Measurements from ENCODE around the gene GALNT17.

Gene GALNT17

DNA sequence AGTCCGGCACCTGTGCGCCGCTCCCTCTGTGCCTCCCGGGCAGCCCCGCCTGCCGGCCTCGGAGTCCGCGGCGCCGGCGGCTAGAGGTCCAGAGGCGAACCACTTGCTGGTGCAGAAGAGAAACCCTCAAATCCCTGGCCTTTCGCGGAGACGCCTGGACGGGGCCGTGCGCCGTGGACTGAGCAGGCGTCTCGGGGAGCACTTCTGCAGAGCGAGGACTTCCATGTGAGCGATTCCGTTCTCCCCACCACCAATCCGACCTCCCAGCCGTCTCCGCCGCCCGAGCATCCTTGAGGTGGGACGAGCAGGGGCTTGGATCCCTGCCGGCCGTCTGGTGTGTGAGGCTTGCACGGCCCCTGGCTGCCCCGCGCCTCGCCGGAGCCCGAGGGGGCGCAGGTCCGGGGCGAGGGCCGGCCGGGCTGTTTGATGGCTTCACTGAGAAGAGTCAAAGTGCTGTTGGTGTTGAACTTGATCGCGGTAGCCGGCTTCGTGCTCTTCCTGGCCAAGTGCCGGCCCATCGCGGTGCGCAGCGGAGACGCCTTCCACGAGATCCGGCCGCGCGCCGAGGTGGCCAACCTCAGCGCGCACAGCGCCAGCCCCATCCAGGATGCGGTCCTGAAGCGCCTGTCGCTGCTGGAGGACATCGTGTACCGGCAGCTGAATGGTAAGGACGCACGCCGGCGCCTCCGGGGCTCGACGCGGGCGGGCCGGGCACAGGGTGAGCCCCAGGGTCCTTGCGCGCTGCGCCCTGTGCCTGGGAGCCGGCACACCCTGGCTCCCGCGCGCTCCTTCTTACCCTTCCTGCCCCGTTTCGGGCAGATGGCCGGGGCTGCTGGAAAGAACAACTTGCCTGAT, 660 bp downstream of the GALNT17 start:
- H3K36me3 ChIP-seq (replicated peaks; ENCODE audit: insufficient read depth, low read length) = no peaks in the 10 kb centered on the region
- no peak overlapping the region for H3K9ac ChIP-seq (ENCODE audit: low read length)
- H3K4me3 ChIP-seq (ENCODE audit: low read length) = no peak overlapping the region

GRCh38 chr7:71133232-71133622, 1.3 kb downstream of the GALNT17 start:
- H3K4me1 ChIP-seq (ENCODE audit: low read length) = no peaks in the 10 kb centered on the region
- no peaks in the 10 kb centered on the region for H3K27me3 ChIP-seq (replicated peaks; ENCODE audit: insufficient read depth, low read length)
- no peaks in the 10 kb centered on the region for H3K79me2 ChIP-seq (ENCODE audit: low read length)
- no peak overlapping the region for H3K4me3 ChIP-seq (ENCODE audit: low read length)
- no peak for DNase-seq
- no peak overlapping the region for H3K9ac ChIP-seq (ENCODE audit: low read length)
- no peaks in the 10 kb centered on the region for H3K9me2 ChIP-seq (replicated peaks; ENCODE audit: insufficient read depth, low read length)
- H3K36me3 ChIP-seq (replicated peaks; ENCODE audit: insufficient read depth, low read length) = no peaks in the 10 kb centered on the region
- no peaks in the 10 kb centered on the region for H4K20me1 ChIP-seq (ENCODE audit: insufficient read depth, low read length)
- no peak overlapping the region for H2AFZ ChIP-seq (ENCODE audit: low read length)
- H3K4me2 ChIP-seq (ENCODE audit: low read depth, low read length) = no peak overlapping the region
- TF ChIP-seq EZH2 (optimal IDR thresholded peaks at IDR 0.05; ENCODE audit: low read depth, low read length) = no peak
- no peak for TF ChIP-seq EZH2phosphoT487 (IDR thresholded peaks at IDR 0.05; ENCODE audit: low read length)
- TF ChIP-seq, protein P1, sequence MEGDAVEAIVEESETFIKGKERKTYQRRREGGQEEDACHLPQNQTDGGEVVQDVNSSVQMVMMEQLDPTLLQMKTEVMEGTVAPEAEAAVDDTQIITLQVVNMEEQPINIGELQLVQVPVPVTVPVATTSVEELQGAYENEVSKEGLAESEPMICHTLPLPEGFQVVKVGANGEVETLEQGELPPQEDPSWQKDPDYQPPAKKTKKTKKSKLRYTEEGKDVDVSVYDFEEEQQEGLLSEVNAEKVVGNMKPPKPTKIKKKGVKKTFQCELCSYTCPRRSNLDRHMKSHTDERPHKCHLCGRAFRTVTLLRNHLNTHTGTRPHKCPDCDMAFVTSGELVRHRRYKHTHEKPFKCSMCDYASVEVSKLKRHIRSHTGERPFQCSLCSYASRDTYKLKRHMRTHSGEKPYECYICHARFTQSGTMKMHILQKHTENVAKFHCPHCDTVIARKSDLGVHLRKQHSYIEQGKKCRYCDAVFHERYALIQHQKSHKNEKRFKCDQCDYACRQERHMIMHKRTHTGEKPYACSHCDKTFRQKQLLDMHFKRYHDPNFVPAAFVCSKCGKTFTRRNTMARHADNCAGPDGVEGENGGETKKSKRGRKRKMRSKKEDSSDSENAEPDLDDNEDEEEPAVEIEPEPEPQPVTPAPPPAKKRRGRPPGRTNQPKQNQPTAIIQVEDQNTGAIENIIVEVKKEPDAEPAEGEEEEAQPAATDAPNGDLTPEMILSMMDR (IDR thresholded peaks at IDR 0.05; ENCODE audit: low read length) = no peak
- no peaks in the 10 kb centered on the region for H3K9me3 ChIP-seq (replicated peaks; ENCODE audit: insufficient read depth, low read length)
- H3K27ac ChIP-seq (ENCODE audit: low read length) = no peak overlapping the region
- no peaks in the 10 kb centered on the region for H3F3A ChIP-seq (ENCODE audit: insufficient read depth, low read length)

More for the DNA sequence above, 660 bp downstream of the GALNT17 start:
- no peaks in the 10 kb centered on the region for H3K4me1 ChIP-seq (ENCODE audit: low read length)
- no peaks in the 10 kb centered on the region for H4K20me1 ChIP-seq (ENCODE audit: insufficient read depth, low read length)
- H3F3A ChIP-seq (ENCODE audit: insufficient read depth, low read length) = no peaks in the 10 kb centered on the region
- DNase-seq = no peak
- H3K27ac ChIP-seq (ENCODE audit: low read length) = no peak overlapping the region
- H3K27me3 ChIP-seq (replicated peaks; ENCODE audit: insufficient read depth, low read length) = no peaks in the 10 kb centered on the region
- H3K9me2 ChIP-seq (replicated peaks; ENCODE audit: insufficient read depth, low read length) = no peaks in the 10 kb centered on the region
- H3K4me2 ChIP-seq (ENCODE audit: low read depth, low read length) = no peak overlapping the region
- H3K79me2 ChIP-seq (ENCODE audit: low read length) = no peaks in the 10 kb centered on the region
- no peak overlapping the region for H2AFZ ChIP-seq (ENCODE audit: low read length)
- H3K9me3 ChIP-seq (replicated peaks; ENCODE audit: insufficient read depth, low read length) = no peaks in the 10 kb centered on the region
- no peak for TF ChIP-seq EZH2 (optimal IDR thresholded peaks at IDR 0.05; ENCODE audit: low read depth, low read length)
- TF ChIP-seq EZH2phosphoT487 (IDR thresholded peaks at IDR 0.05; ENCODE audit: low read length) = no peak
- TF ChIP-seq, protein P1 (IDR thresholded peaks at IDR 0.05; ENCODE audit: low read length) = no peak

DNA sequence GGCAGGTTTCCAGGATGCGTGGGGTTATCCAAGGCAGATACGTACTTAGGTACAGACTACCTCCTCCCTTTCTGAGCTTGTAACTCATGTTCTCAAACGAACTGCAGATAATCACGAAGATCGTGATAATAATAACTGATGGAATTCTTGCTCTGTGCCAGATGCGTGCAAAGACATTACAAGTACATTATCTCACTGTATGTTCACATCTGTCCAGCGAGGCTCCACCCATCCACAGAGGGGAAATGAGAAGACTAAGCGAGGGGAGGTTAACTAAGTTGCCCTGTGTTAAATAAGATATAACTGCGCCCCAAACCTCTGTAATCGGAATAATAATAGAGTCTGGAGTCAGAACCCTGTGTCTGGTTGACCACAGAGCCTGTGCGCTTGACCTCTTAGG, 1.9 kb downstream of the GALNT17 start:
- H3K27me3 ChIP-seq (replicated peaks; ENCODE audit: insufficient read depth, low read length) = no peaks in the 10 kb centered on the region

More for the DNA sequence above, 1.9 kb downstream of the GALNT17 start:
- Histone ChIP-seq H3K36me3 (replicated peaks; ENCODE audit: insufficient read depth, low read length) (no peaks in the 10 kb centered on the region), H4K20me1 (ENCODE audit: insufficient read depth, low read length) (no peaks in the 10 kb centered on the region), H3K79me2 (ENCODE audit: low read length) (no peaks in the 10 kb centered on the region), H3F3A (ENCODE audit: insufficient read depth, low read length) (no peaks in the 10 kb centered on the region), H3K4me1 (ENCODE audit: low read length) (no peaks in the 10 kb centered on the region), H3K4me2 (ENCODE audit: low read depth, low read length) (no peak overlapping the region), H2AFZ (ENCODE audit: low read length) (no peak overlapping the region), H3K9ac (ENCODE audit: low read length) (no peak overlapping the region), H3K9me3 (replicated peaks; ENCODE audit: insufficient read depth, low read length) (no peaks in the 10 kb centered on the region), H3K9me2 (replicated peaks; ENCODE audit: insufficient read depth, low read length) (no peaks in the 10 kb centered on the region), H3K27ac (ENCODE audit: low read length) (no peak overlapping the region), H3K4me3 (ENCODE audit: low read length) (no peak overlapping the region)
- no peak for DNase-seq
- TF ChIP-seq EZH2phosphoT487 (IDR thresholded peaks at IDR 0.05; ENCODE audit: low read length) (no peak), EZH2 (optimal IDR thresholded peaks at IDR 0.05; ENCODE audit: low read depth, low read length) (no peak)
- TF ChIP-seq, protein P1 (IDR thresholded peaks at IDR 0.05; ENCODE audit: low read length) = no peak
